GM12865 (cell line): ENCODE results near the gene GLP2R.

Experiments used
- DNase-seq: peaks from one replicate; pipeline ENCODE4 v3.0.0; 2010; ENCODE audit warnings: low read depth
- H3K4me3 ChIP-seq: 2 replicates; pipeline ENCODE4 v1.5.1; 2011; ENCODE audit warnings: mild to moderate bottlenecking, low read depth, low read length, control low read depth
- CTCF ChIP-seq: IDR thresholded peaks from 2 replicates; pipeline ENCODE4 v1.5.1; 2011; ENCODE audit warnings: low read length, control low read depth, low read depth, inconsistent platforms; ENCODE audit not compliant: insufficient read depth; ENCODE audit errors: missing control alignments

The GLP2R gene

GRCh38 chr17:9907131-9907530 lies 81.4 kb downstream of the GLP2R start:
- no peak for TF ChIP-seq CTCF
- H3K4me3 ChIP-seq = no peak overlapping the region
- no peak for DNase-seq

GRCh38 chr17:9907883-9908648 lies 82.3 kb downstream of the GLP2R start:
- no peak for DNase-seq
- H3K4me3 ChIP-seq = no peak overlapping the region
- no peak for TF ChIP-seq CTCF

- H3K4me3 ChIP-seq = no peak overlapping the region
- TF ChIP-seq CTCF = no peak
- DNase-seq = no peak
These were observed 82.9 kb downstream of the GLP2R start for GRCh38 chr17:9908649-9909042.

GRCh38 chr17:9911089-9911488 lies 85.4 kb downstream of the GLP2R start:
- no peak for TF ChIP-seq CTCF
- no peak overlapping the region for H3K4me3 ChIP-seq
- no peak for DNase-seq

GRCh38 chr17:9912121-9913099 lies 86.7 kb downstream of the GLP2R start:
- TF ChIP-seq CTCF = no peak
- no peak for DNase-seq
- no peak overlapping the region for H3K4me3 ChIP-seq

- no peak for DNase-seq
- TF ChIP-seq CTCF = no peak
These were observed 87.8 kb downstream of the GLP2R start for GRCh38 chr17:9913476-9913875.

More at GRCh38 chr17:9913476-9913875, 87.8 kb downstream of the GLP2R start:
- no peak overlapping the region for H3K4me3 ChIP-seq
